ENCODE data around the gene WFDC12.
A peak's percentile ranks its signal among the peaks of the same experiment; 100 is the strongest.

Gene WFDC12

DNA sequence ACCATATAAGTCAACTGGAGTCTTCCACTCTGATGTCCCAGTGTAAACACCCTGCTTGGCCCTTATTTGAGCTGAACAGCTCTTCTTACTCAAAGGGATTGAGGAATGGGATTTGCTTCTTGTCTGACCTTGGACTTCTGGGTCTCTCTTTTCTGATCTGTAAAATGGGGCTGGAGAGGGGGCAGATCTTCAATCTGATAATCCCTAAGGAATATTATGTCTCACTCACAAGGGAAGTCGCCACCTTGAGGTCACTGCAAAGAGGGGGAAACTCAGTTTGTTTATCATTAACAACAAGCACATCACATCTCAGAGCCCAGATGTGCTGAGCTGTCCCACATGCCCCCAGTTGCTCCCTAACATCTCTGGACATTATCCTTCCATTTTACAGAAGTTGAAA lies 38.4 kb downstream of the WFDC12 start:
- Mint-ChIP-seq H3K4me1 (no peaks in the 10 kb centered on the region), H3K36me3 (peaks cover 23% of the 10 kb centered on the region), H3K4me3 (no peak overlapping the region), H3K9me3 (peaks cover 6% of the 10 kb centered on the region), H3K27me3 (no peaks in the 10 kb centered on the region), H3K27ac (no peak overlapping the region)

DNA sequence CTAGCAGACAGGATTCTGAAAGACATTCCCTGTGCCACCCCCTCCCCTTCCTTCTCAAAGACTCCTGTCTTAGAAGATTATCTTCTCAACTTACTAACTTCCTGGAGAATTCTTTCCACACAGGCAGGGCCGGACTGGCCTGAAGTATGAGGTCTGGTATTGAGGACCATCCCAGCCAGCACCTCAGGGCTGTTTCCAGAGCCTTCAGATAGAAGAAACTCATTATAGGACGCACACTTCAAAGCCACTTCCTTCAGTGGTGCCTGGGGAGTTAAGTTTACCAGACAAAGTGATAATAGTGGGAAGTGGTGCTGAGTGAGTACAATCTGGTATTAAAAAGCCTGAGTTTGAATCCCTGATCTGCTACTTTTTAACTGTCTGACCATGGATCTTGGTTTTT lies 39.0 kb downstream of the WFDC12 start:
- Mint-ChIP-seq H3K36me3 (peaks cover 28% of the 10 kb centered on the region), H3K27me3 (no peaks in the 10 kb centered on the region), H3K27ac (peak overlapping the region; percentile 20), H3K4me1 (no peaks in the 10 kb centered on the region), H3K4me3 (no peak overlapping the region), H3K9me3 (peaks cover 6% of the 10 kb centered on the region)

DNA sequence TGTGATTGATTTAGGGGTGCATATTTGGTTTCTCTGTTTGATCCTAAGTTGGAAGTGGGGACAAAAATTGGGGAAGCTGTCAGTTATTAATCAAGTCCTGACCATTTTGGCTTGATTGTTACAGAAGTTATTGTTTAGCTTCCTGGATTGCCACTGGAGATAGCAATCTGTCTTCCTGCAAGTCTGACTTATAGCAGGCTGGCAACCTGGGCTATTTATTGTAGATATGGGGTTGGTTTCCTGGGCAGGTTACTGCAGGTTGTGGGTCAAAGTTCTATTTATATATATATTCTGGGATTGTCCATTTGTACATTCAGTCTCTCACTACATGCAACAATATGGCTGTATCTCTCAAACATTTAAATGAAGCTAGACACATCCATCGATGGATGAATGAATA lies 41.1 kb downstream of the WFDC12 start:
- Mint-ChIP-seq H3K9me3 (peaks cover 6% of the 10 kb centered on the region), H3K27me3 (no peaks in the 10 kb centered on the region), H3K36me3 (peaks cover 43% of the 10 kb centered on the region), H3K27ac (peak overlapping the region; percentile 89), H3K4me3 (no peak overlapping the region), H3K4me1 (no peaks in the 10 kb centered on the region)

DNA sequence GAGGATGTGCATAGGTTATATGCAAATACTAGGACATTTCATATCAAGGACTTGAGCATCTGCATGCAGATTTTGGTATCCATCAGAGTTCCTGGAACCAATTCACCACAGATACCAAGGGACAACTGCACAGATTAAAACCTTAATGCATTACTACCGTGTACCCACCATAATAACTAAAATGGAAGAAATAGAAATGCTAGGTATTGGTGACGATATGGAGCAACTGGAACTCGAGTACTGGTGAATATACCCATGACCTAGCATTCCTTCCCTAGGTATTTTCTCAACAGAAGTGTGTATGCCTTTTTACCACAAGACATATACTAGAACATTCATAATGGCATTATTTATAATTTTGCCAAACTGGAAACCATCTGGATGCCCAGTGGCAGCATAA lies 41.8 kb downstream of the WFDC12 start:
- H3K9me3 Mint-ChIP-seq: peaks cover 6% of the 10 kb centered on the region
- peaks cover 43% of the 10 kb centered on the region for H3K36me3 Mint-ChIP-seq
- no peaks in the 10 kb centered on the region for H3K27me3 Mint-ChIP-seq
- peak overlapping the region; percentile 89 for H3K27ac Mint-ChIP-seq
- no peaks in the 10 kb centered on the region for H3K4me1 Mint-ChIP-seq
- H3K4me3 Mint-ChIP-seq: no peak overlapping the region

DNA sequence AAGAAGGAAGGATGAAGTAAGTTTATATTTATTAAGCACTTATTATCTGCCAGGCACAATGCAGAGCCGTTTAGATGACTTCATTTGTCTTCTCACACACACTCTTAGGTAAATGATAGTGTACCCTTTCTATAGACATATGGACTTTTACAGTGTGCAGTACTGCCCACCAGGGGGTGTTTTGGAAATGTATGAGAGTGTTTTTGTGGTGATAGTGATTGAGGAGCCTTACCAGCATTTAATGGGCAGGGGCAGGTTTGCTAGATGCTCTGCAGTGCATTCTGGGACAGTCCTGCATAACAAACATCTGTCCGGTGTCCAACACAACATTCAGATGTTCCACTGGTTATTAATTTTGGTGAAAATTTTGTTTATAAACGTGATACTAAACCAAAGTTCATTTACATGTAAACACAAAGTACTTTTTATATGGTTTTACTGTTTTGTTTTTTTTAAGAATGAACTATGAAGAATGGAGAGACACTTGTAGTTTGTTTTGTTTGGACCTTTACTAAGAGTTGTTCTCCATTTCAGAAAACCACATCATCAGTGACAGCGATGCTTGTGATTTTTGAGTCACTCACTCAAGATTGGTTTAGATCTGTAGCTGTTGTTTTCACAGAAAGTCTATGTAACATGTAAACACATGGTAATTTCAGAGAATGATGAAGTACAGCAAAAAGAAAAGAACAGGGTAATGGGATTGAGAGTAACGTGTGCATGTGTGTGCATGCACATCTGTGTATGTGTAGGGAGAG lies 43.2 kb downstream of the WFDC12 start:
- peaks cover 6% of the 10 kb centered on the region for H3K9me3 Mint-ChIP-seq
- H3K36me3 Mint-ChIP-seq: peaks cover 45% of the 10 kb centered on the region
- H3K4me1 Mint-ChIP-seq: no peaks in the 10 kb centered on the region
- no peaks in the 10 kb centered on the region for H3K27me3 Mint-ChIP-seq
- H3K27ac Mint-ChIP-seq: peak overlapping the region; percentile 27
- H3K4me3 Mint-ChIP-seq: no peak overlapping the region

DNA sequence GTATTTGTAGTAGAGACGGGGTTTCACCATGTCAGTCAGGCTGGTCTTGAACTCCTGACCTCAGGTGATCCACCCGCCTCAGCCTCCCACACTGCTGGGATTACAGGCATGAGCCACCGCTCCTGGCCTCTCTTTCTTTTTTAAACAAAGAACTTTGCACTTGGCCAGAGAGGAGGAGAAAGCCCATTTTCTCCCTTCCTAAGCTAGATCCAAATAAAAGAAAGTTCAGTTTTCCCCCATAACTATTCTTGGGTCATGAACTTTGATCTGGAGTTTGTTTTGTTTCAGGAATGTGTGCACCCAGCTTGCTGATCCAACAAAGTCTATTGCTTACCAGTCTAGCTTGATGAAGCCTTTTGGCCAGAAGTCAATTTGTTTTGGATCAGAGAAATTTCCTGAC lies 46.7 kb downstream of the WFDC12 start:
- peaks cover 43% of the 10 kb centered on the region for H3K36me3 Mint-ChIP-seq
- H3K9me3 Mint-ChIP-seq: peaks cover 6% of the 10 kb centered on the region
- peaks cover 9% of the 10 kb centered on the region for H3K4me1 Mint-ChIP-seq
- H3K27ac Mint-ChIP-seq: peak overlapping the region; percentile 23
- H3K27me3 Mint-ChIP-seq: no peaks in the 10 kb centered on the region
- no peak overlapping the region for H3K4me3 Mint-ChIP-seq
